Measurements from ENCODE around the gene SNX5. TPM values are rescaled to one million over a fixed set of nuclear protein-coding genes. Genes with fewer than 3 reads are reported as not detected.

SNX5 gene
- total and polyA plus RNA-seq, 10 of the 15 experiments (the other 5 are each of a cell fraction or from before 2014, with no cell fraction given) = 92.9 to 316 (median 245) TPM

DNA sequence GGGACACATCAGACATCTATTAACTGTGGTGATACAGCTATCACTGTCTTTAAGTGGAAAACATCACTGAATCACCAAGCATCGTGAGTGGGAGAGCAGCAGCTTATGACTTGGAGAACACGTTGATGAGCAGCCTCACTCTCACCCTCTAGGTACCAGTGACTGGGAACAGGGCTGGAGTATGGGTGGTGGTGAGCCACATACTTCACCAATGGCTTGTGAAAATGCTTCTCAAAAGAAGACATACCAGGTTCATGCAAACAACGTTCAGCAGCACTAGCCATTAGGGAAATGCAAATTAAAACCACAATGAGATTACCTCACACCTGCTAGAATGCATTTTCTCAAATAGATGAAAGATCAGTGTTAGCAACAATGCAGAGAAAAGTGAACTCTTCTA is 25.3 kb downstream of the SNX5 start (continued):
- TF ChIP-seq HCFC1 (IDR thresholded peaks at IDR 0.05; ENCODE audit: low read length) (no peak), ASH2L (IDR thresholded peaks at IDR 0.05; ENCODE audit: borderline replicate concordance, low read depth) (no peak), ZSCAN29 (IDR thresholded peaks at IDR 0.05) (no peak), POU2F2 (IDR thresholded peaks at IDR 0.05; ENCODE audit: borderline replicate concordance, low read depth, low read length) (peak; percentile 96; the same call in 2 of the 3 replicates), CBFB (IDR thresholded peaks at IDR 0.05; ENCODE audit: low read depth) (peak; percentile 67; the same call in 1 of the 2 replicates), CBX3 (IDR thresholded peaks at IDR 0.05; ENCODE audit: borderline replicate concordance, low read depth) (no peak), CREM (IDR thresholded peaks at IDR 0.05; ENCODE audit: low read depth) (peak; percentile 12; the same call in 1 of the 2 replicates), POLR2AphosphoS5 (IDR thresholded peaks at IDR 0.05; ENCODE audit: low read length) (peak; percentile 68; the same call in 1 of the 2 replicates), GATAD2B (conservative IDR thresholded peaks at IDR 0.05; ENCODE audit: low read depth) (no peak), SIX5 (IDR thresholded peaks at IDR 0.05; ENCODE audit: low read depth, low read length, severe bottlenecking) (no peak), PAX5 (IDR thresholded peaks at IDR 0.05; ENCODE audit: borderline replicate concordance, low read depth, low read length) (0 out of 2 replicates have a peak, but pooled peaks have one; percentile 11), NFIC (IDR thresholded peaks at IDR 0.05; ENCODE audit: low read depth, low read length) (0 out of 2 replicates have a peak, but pooled peaks have one; percentile 26), SMARCA5 (IDR thresholded peaks at IDR 0.05) (no peak), FOS (IDR thresholded peaks at IDR 0.05; ENCODE audit: borderline replicate concordance, extremely low read depth, insufficient read length) (no peak), YY1 (IDR thresholded peaks at IDR 0.05; ENCODE audit: low read depth, low read length) (0 out of 2 replicates have a peak, but pooled peaks have one; percentile 9), BHLHE40 (IDR thresholded peaks at IDR 0.05; ENCODE audit: borderline replicate concordance in 1 of 2, low read depth in 2 of 2, low read length in 1 of 2) (peak in 1 of 2 experiments; percentile 45; a peak in 2 of 4 replicates), ATF7 (IDR thresholded peaks at IDR 0.05; ENCODE audit: low read depth) (peak; percentile 93), SRF (IDR thresholded peaks at IDR 0.05; ENCODE audit: low read depth in 2 of 2, low read length in 2 of 2) (no peak), PML (IDR thresholded peaks at IDR 0.05; ENCODE audit: low read length) (peak; percentile 61; the same call in 1 of the 2 replicates), TCF7 (IDR thresholded peaks at IDR 0.05; ENCODE audit: borderline replicate concordance) (no peak), CREB1 (IDR thresholded peaks at IDR 0.05; ENCODE audit: low read depth) (0 out of 2 replicates have a peak, but pooled peaks have one; percentile 31), CEBPB (IDR thresholded peaks at IDR 0.05; ENCODE audit: borderline replicate concordance in 1 of 2, low read depth in 2 of 2, low read length in 2 of 2) (no peak), MTA3 (IDR thresholded peaks at IDR 0.05; ENCODE audit: borderline replicate concordance, low read length) (peak; percentile 38; the same call in 1 of the 2 replicates), POLR2A (IDR thresholded peaks at IDR 0.05; ENCODE audit: low read depth, low read length) (peak; percentile 62; the same call in 1 of the 2 replicates), FOXM1 (IDR thresholded peaks at IDR 0.05; ENCODE audit: low read depth, low read length) (peak; percentile 54; the same call in 1 of the 2 replicates), IKZF2 (IDR thresholded peaks at IDR 0.05) (peak; percentile 56; a peak in 3 of 4 replicates), IKZF1 (conservative IDR thresholded peaks at IDR 0.05) (peak; percentile 38; the same call in 1 of the 2 replicates), NR2C2 (IDR thresholded peaks at IDR 0.05; ENCODE audit: borderline replicate concordance, control insufficient read depth, insufficient read length, low read depth) (no peak), MTA2 (IDR thresholded peaks at IDR 0.05; ENCODE audit: low read depth) (peak; percentile 34; the same call in 1 of the 2 replicates)
- TF ChIP-seq, protein P1, sequence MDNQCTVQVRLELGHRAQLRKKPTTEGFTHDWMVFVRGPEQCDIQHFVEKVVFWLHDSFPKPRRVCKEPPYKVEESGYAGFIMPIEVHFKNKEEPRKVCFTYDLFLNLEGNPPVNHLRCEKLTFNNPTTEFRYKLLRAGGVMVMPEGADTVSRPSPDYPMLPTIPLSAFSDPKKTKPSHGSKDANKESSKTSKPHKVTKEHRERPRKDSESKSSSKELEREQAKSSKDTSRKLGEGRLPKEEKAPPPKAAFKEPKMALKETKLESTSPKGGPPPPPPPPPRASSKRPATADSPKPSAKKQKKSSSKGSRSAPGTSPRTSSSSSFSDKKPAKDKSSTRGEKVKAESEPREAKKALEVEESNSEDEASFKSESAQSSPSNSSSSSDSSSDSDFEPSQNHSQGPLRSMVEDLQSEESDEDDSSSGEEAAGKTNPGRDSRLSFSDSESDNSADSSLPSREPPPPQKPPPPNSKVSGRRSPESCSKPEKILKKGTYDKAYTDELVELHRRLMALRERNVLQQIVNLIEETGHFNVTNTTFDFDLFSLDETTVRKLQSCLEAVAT (IDR thresholded peaks at IDR 0.05) = no peak
